ENCODE data around the gene ADGRL1. TPM values are rescaled to one million over a fixed set of nuclear protein-coding genes. Genes with fewer than 3 reads are reported as not detected.
"Not testable (repeated sequence)": the region's sequence is repeated elsewhere in the genome, so short reads cannot be mapped to it uniquely, and the experiment has no call there.

Gene ADGRL1
- total RNA-seq, 2 experiments from 2014 or later = 2.6 to 8.2 TPM

DNA sequence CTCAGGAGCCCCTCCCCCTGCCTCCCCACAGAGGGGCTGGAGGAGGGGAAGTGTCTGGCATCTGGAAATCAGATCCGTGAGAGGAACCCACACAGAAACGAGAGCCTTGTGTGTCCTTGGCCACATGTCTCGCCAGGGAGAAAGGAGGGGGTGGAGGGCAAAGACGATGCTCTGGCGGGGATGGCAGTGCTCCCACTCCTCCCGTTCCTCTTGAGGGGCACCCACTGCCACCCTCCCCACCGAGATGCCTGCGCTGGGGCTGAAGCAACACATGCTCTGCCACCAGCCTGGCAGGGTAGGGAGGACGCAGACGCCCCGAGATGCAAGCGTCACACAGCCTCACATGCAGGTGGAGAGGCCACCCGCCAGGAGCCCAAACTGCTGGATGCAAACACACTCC is 2.8 kb downstream of the ADGRL1 start:
- ChIA-PET POLR2A (no interaction called here), CTCF (ENCODE audit: unreplicated experiment) (no interaction called here)
- intact Hi-C loops (cut with micrococcal nuclease; ENCODE audit: unreplicated experiment) = loop anchor here (10.0 kb wide), 1 partner anchor 282 kb away; no protein-coding TSS in a partner anchor
- no peaks in the 10 kb centered on the region for H3K36me3 ChIP-seq (ENCODE audit: insufficient read depth, low read length)
- H3K4me2 ChIP-seq (ENCODE audit: low read length) = peak overlapping the region; percentile 17; the same call in 1 of the 2 replicates
- TF ChIP-seq, protein P1, sequence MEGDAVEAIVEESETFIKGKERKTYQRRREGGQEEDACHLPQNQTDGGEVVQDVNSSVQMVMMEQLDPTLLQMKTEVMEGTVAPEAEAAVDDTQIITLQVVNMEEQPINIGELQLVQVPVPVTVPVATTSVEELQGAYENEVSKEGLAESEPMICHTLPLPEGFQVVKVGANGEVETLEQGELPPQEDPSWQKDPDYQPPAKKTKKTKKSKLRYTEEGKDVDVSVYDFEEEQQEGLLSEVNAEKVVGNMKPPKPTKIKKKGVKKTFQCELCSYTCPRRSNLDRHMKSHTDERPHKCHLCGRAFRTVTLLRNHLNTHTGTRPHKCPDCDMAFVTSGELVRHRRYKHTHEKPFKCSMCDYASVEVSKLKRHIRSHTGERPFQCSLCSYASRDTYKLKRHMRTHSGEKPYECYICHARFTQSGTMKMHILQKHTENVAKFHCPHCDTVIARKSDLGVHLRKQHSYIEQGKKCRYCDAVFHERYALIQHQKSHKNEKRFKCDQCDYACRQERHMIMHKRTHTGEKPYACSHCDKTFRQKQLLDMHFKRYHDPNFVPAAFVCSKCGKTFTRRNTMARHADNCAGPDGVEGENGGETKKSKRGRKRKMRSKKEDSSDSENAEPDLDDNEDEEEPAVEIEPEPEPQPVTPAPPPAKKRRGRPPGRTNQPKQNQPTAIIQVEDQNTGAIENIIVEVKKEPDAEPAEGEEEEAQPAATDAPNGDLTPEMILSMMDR (conservative IDR thresholded peaks at IDR 0.05; ENCODE audit: low read length) = no peak
- TF ChIP-seq EZH2phosphoT487 (IDR thresholded peaks at IDR 0.05; ENCODE audit: borderline replicate concordance, low read depth, low read length) = no peak
- H4K20me1 ChIP-seq (ENCODE audit: insufficient read depth, low read length) = no peaks in the 10 kb centered on the region; the same call in 1 of the 2 replicates
- H3K27ac ChIP-seq (ENCODE audit: low read depth, low read length, poor library complexity, severe bottlenecking) = no peak overlapping the region
- no peak overlapping the region for H2AFZ ChIP-seq (ENCODE audit: low read length)
- H3K9me3 ChIP-seq (ENCODE audit: low read length) = no peaks in the 10 kb centered on the region
- BruUV-seq (replicated peaks) = no TSS peak
- no peak for DNase-seq (ENCODE audit: low spot score)
- no peak overlapping the region for H3K4me3 ChIP-seq (ENCODE audit: low read depth, low read length, poor library complexity, severe bottlenecking)
- no peaks in the 10 kb centered on the region for H3K79me2 ChIP-seq (ENCODE audit: insufficient read depth, low read depth, low read length)
- no peaks in the 10 kb centered on the region for H3K9me2 ChIP-seq (ENCODE audit: insufficient read depth, low read length)
- H3K4me1 ChIP-seq (ENCODE audit: insufficient read depth, low read length, poor library complexity, severe bottlenecking) = peaks cover 9% of the 10 kb centered on the region

DNA sequence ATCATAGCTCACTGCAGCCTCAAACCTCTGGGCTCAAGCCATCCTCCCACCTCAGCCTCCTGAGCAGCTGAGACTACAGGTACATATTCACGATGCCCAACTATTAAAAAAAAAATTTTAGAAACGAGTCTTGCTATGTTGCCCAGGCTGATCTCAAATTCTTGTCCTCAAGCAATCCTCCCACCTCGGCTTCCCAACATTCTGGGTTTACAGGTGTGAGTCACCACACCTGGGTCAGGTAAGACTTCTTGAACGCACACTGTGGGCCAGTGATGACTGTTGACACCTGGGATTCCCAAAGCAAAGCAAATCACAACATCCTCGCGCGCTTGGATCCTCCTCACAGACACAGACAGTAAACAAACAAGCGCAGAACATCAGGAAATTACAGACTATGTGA is 4.5 kb downstream of the ADGRL1 start:
- H3K27ac ChIP-seq (ENCODE audit: low read depth, low read length, poor library complexity, severe bottlenecking); H2AFZ ChIP-seq (ENCODE audit: low read length); H3K4me2 ChIP-seq (ENCODE audit: low read length); BruUV-seq (replicated peaks); DNase-seq (ENCODE audit: low spot score); H3K9me2 ChIP-seq (ENCODE audit: insufficient read depth, low read length); H3K9me3 ChIP-seq (ENCODE audit: low read length); H4K20me1 ChIP-seq (ENCODE audit: insufficient read depth, low read length); POLR2A ChIA-PET; H3K79me2 ChIP-seq (ENCODE audit: insufficient read depth, low read depth, low read length); CTCF ChIA-PET (ENCODE audit: unreplicated experiment); H3K4me3 ChIP-seq (ENCODE audit: low read depth, low read length, poor library complexity, severe bottlenecking); H3K36me3 ChIP-seq (ENCODE audit: insufficient read depth, low read length); H3K4me1 ChIP-seq (ENCODE audit: insufficient read depth, low read length, poor library complexity, severe bottlenecking): not testable (repeated sequence)
- intact Hi-C loops (cut with micrococcal nuclease; ENCODE audit: unreplicated experiment) = loop anchor here (10.0 kb wide), 1 partner anchor 283 kb away; no protein-coding TSS in a partner anchor

DNA sequence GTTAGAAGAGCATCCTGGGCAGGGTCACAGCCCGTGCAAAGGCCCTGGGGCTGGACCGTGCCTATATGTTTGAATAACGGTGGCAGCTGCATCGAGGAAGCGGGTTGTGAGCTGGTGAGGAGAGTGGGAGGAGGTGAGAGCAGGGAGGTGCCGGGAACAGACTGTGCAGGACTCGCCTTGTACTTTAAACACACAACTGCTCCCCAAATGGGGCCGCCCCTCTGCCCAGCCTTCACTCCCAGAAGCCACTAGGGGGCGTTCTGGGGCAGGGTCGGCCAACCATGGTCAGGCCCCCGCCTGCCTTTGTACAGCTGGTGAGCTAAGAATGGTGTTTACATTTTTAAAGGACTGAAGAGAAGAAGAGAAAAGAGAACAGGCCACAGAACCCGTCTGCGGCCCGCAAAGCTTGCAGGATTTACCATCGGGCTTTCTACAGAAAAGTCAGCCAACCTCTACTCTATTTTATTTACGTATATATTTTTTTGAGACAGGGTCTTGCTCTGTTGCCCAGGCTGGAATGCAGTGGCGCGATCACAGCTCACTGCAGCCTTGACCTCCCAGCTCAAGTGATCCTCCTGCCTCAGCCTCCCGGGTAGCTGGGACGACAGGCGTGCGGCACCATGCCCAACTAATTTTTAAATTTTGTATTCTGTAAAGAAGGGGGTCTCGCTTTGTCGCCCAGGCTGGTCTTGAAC is 5.7 kb downstream of the ADGRL1 start:
- POLR2A ChIA-PET; H3K9me2 ChIP-seq (ENCODE audit: insufficient read depth, low read length); H3K79me2 ChIP-seq (ENCODE audit: insufficient read depth, low read depth, low read length); H3K4me3 ChIP-seq (ENCODE audit: low read depth, low read length, poor library complexity, severe bottlenecking); H4K20me1 ChIP-seq (ENCODE audit: insufficient read depth, low read length); H3K9me3 ChIP-seq (ENCODE audit: low read length); H3K4me2 ChIP-seq (ENCODE audit: low read length); H3K36me3 ChIP-seq (ENCODE audit: insufficient read depth, low read length); H2AFZ ChIP-seq (ENCODE audit: low read length); H3K27ac ChIP-seq (ENCODE audit: low read depth, low read length, poor library complexity, severe bottlenecking); BruUV-seq (replicated peaks): not testable (repeated sequence)
- DNase-seq (ENCODE audit: low spot score) = peak; percentile 65
- H3K4me1 ChIP-seq (ENCODE audit: insufficient read depth, low read length, poor library complexity, severe bottlenecking) = peaks cover 14% of the 10 kb centered on the region
- TF ChIP-seq, protein P1 (conservative IDR thresholded peaks at IDR 0.05; ENCODE audit: low read length) = peak; percentile 81
- CTCF ChIA-PET (ENCODE audit: unreplicated experiment) = interaction anchor here (0.9 kb wide), 1 partner anchor 148 kb away, joined by 3 read pairs; no protein-coding TSS in a partner anchor
- intact Hi-C loops (cut with micrococcal nuclease; ENCODE audit: unreplicated experiment) = loop anchor here (10.0 kb wide), 1 partner anchor 285 kb away; no protein-coding TSS in a partner anchor

All from OCI-LY7 (cell line).